ENCODE measurements around the gene ZBTB7C. TPM values are rescaled to one million over a fixed set of nuclear protein-coding genes. Genes with fewer than 3 reads are reported as not detected.
A peak's percentile ranks its signal among the peaks of the same experiment; 100 is the strongest.

Gene ZBTB7C
- polyA plus RNA-seq, 4 donors: 14.8 to 18.7 (median 17.2) TPM

- peak in 3 of 4 donors; percentile 53 to 68 (median 61) for DNase-seq (ENCODE audit: low read depth in 4 of 4, low spot score in 3 of 4)
Observed at GRCh38 chr18:48222118-48222517, 187.1 kb downstream of the ZBTB7C start.

- DNase-seq (ENCODE audit: low read depth in 4 of 4, low spot score in 3 of 4): no peak
Observed at GRCh38 chr18:48219810-48220499, 189.2 kb downstream of the ZBTB7C start.

- no peak for DNase-seq (ENCODE audit: low read depth in 4 of 4, low spot score in 3 of 4)
Observed at GRCh38 chr18:48219037-48219809, 190.0 kb downstream of the ZBTB7C start.

- no peak for DNase-seq (ENCODE audit: low read depth in 4 of 4, low spot score in 3 of 4)
Observed at GRCh38 chr18:48218285-48219022, 190.7 kb downstream of the ZBTB7C start.

- DNase-seq (ENCODE audit: low read depth in 4 of 4, low spot score in 3 of 4): no peak
Observed at GRCh38 chr18:48217258-48218250, 191.6 kb downstream of the ZBTB7C start.

- DNase-seq (ENCODE audit: low read depth in 4 of 4, low spot score in 3 of 4): no peak
Observed at GRCh38 chr18:48216639-48217257, 192.4 kb downstream of the ZBTB7C start.

GRCh38 chr18:48215876-48216638, 193.1 kb downstream of the ZBTB7C start:
- no peak for DNase-seq (ENCODE audit: low read depth in 4 of 4, low spot score in 3 of 4)

GRCh38 chr18:48213791-48214190, 195.4 kb downstream of the ZBTB7C start:
- DNase-seq (ENCODE audit: low read depth in 4 of 4, low spot score in 3 of 4): no peak

GRCh38 chr18:48208432-48209140, 200.6 kb downstream of the ZBTB7C start:
- no peak for DNase-seq (ENCODE audit: low read depth in 4 of 4, low spot score in 3 of 4)

- no peak for DNase-seq (ENCODE audit: low read depth in 4 of 4, low spot score in 3 of 4)
Observed at GRCh38 chr18:48207733-48208132, 201.4 kb downstream of the ZBTB7C start.

- no peak for DNase-seq (ENCODE audit: low read depth in 4 of 4, low spot score in 3 of 4)
Observed at GRCh38 chr18:48206887-48207286, 202.3 kb downstream of the ZBTB7C start.

- no peak for DNase-seq (ENCODE audit: low read depth in 4 of 4, low spot score in 3 of 4)
Observed at GRCh38 chr18:48203961-48204666, 205.1 kb downstream of the ZBTB7C start.

- no peak for DNase-seq (ENCODE audit: low read depth in 4 of 4, low spot score in 3 of 4)
Observed at GRCh38 chr18:48203288-48203945, 205.8 kb downstream of the ZBTB7C start.

- no peak for DNase-seq (ENCODE audit: low read depth in 4 of 4, low spot score in 3 of 4)
Observed at GRCh38 chr18:48202350-48203260, 206.6 kb downstream of the ZBTB7C start.

GRCh38 chr18:48202006-48202348, 207.2 kb downstream of the ZBTB7C start:
- DNase-seq (ENCODE audit: low read depth in 4 of 4, low spot score in 3 of 4): no peak

GRCh38 chr18:48201337-48202005, 207.7 kb downstream of the ZBTB7C start:
- no peak for DNase-seq (ENCODE audit: low read depth in 4 of 4, low spot score in 3 of 4)
